HG03060 (cell line): ENCODE data around the gene DOK5.

Experiments
- ATAC-seq: cut with Tn5 transposase; IDR thresholded peaks from one replicate; pipeline ENCODE4 v1.9.1; 2021; ENCODE audit warnings: low read depth, moderate number of reproducible peaks; ENCODE audit not compliant: unreplicated experiment

The DOK5 gene

DNA sequence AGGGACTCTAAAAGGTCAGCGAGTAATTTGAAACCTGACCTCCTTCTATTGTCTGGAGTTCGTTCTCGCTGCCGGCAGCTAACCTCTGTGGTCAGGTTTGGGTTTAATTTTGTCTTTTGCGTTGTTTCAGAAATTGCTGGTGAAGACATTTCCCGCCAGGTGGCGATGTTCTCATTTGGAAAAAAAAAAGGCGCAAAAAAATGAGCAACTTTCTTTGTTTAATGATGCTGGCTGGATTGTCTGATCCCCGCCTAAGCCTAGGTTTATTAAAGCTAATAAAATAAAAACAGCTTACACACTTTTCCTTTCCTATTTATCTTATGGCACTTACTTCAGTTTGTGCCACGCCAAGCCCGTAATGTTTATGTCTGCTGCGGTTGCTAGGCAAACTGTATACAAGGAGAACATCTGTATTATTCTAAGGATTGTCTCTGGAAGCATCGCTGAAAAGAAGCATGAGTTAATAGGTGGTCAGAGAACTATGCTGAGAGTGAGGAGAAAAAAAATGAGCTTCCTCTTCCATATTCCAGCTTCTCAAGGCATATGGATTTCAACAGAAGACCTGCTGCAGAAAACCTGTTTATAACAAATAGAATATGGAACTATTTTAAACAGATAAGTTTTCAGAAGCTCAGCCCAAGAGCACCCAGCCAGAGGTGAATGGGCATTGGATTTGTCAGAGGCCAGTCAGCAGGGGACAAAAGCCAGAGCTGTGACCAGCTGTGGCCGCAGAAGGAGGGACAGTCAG, 205.7 kb downstream of the DOK5 start:
- no peak for ATAC-seq

DNA sequence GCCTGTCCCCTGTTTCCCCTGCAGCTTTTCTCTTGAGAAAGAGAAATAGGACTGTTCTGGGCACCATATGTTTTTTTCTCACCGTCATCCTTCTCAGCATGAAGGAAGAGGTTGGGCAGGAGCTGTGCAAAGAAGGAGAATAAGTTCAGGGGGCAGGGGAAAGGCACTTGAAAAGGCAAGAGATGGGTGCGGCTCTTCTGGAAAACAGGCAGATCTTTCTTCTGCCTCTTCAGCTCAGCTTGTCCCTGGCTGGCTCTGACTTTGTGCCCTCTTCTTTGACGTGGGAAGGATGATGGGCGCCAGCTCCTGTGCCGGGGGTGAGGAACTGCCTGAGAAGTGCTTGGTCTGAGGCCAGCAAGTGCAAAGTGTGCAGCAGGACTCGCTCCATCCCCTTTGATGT, 206.5 kb downstream of the DOK5 start:
- ATAC-seq: no peak

DNA sequence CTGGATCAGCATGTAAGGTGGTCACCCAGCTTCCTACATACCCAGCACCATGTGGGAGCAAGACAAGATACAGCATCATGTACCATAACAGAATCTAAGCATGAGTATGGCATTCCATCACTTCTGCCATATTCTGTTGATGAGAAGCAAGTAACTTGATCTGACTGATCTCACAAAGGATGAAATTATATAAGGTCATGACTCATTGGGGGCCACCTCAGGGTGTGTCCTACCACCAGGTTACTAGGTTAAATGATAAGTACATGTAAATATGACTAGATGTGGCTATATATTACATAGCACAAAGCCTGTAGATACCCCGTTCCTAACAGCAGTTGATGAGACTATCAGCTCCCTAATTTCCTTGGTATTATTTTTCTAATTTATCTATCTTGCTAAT, 213.1 kb downstream of the DOK5 start:
- no peak for ATAC-seq

DNA sequence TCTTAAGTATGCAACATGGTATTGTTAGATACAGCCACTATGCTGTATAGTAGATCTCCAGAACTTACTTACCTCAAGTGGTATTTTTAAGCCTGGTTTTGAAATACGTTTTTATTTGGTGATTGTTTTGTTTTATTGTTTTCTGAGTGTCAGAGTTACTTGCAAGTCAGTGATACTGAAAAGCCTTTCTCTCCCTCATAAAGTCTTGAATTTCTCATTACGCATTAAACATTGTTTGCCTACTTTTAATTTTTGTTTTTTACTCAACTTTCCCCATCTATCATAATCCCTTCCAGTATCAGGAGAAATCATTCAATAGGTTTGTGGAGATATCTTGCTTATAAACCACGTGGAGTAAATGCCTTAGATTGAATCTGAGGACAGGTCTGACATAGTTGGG, 214.9 kb downstream of the DOK5 start:
- ATAC-seq: no peak

DNA sequence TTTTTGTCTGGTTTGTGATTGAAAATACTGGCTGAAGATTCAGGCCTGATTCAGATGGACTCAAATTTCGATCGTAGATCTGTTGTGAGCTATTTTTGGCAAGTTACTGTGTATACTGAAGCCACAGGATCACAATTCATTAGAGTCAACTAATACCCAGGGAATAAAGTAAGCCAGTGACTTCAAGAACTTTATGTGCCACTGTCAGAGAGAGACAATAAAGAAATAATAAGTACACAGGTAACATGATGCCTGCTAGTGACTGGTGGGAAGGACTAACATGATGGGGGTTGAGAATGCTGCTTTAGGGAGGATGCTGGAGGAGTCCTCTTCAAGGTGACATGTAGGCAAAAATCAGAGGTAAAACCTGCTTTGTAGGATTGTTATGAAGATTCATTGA, 215.9 kb downstream of the DOK5 start:
- no peak for ATAC-seq

DNA sequence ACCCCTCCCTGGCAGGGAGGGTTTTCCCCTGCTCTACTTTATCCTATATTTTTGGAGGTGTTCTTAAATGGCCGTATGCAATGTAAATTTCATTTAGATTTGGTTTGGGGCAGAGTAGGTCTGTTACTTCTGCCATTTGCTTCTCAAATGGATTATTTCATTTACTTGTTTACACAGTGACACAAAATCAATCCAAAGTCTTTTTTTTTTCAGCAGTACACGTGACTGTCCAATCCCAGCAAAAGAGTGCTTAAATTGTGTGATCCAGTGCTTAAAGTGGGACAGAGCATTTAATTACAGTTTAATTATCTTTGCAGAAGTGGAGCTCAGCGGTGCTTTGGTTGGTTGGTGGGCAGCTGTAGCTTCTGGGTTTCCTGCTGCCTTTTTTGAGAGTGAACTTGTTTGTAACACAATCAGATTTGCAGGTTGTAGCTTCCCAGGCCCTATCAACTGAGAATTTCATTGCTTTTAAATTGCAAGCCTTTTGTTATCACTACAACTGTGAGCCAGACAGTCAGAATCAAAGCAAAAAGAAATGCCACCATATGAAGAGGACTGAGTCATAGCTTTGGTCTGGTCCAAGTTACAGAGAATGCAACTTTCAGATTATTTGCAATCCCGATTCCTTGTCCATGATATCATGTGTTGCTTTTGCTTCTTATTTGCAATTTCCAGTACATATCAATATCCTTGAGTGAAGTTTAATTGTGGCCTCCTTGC, 216.9 kb downstream of the DOK5 start:
- ATAC-seq: no peak

DNA sequence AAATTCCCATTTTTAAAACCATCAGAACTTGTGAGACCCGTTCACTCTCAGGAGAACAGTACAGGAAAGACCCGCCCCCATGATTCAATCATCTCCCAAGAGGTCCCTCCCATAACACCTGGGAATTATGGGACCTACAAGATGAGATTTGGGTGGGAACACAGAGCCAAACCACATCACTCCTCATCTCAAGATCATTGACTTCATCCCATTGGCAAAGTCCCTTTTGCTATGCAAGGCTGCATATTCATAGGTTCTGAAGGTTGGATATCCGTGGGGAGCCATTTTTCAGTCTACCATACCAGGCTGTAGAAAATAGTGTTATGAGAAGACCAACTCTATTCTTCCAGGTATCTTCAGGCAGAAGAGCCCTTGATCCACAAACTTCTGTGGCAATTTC, 219.1 kb downstream of the DOK5 start:
- ATAC-seq: no peak

DNA sequence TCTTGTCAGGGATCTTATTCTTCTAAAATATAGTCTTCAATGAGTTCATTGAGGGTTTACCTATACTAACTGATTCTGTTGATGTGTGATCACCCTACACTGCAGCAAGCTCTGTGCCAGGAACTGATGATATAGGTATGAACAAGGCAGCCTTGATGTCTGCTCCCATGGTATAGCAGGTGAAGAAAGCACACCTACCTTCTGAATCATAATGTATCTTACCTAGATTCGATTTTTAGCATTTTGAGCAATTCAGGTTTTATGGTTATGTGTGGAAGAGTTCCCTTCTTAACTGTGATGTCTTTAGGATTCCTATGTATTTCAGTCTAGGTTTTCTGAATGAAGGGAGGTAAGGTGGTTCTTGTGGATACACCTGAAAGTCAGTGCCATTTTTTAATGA, 223.0 kb downstream of the DOK5 start:
- no peak for ATAC-seq
